NB4 (cell line): ENCODE measurements around the gene C2orf15.

Experiments used
- MYC ChIP-seq: IDR thresholded peaks from 2 replicates; pipeline ENCODE4 v1.6.1; 2011; ENCODE audit warnings: low read depth, low read length
- POLR2A ChIP-seq: IDR thresholded peaks from 2 replicates; pipeline ENCODE4 v1.6.1; 2011; ENCODE audit warnings: mild to moderate bottlenecking; ENCODE audit not compliant: insufficient read length; ENCODE audit errors: extremely low read depth
- TF ChIP-seq, protein P1 (sequence below): IDR thresholded peaks from one replicate; pipeline ENCODE4 v1.5.1; 2012; ENCODE audit warnings: low read depth, low read length

DNA sequence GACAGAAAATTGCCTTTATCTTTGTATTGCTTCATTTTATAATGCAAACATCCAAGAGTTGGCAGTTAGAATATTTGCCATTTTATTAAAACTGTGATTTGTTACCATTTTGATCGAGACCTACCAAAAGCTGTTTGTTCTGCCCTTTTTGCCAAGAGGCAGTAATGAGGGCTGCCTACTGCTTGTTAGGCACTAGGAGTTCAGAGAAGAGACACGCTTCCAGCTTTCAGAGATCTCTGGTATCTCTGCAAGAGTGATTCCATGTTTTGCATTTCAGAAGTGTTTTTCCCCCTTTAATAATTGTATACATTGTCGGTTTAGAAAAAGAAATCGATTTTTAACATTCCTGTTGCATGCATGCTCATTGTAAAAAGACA lies 40.1 kb downstream of the C2orf15 start:
- TF ChIP-seq POLR2A (no peak), MYC (no peak)
- TF ChIP-seq, protein P1, sequence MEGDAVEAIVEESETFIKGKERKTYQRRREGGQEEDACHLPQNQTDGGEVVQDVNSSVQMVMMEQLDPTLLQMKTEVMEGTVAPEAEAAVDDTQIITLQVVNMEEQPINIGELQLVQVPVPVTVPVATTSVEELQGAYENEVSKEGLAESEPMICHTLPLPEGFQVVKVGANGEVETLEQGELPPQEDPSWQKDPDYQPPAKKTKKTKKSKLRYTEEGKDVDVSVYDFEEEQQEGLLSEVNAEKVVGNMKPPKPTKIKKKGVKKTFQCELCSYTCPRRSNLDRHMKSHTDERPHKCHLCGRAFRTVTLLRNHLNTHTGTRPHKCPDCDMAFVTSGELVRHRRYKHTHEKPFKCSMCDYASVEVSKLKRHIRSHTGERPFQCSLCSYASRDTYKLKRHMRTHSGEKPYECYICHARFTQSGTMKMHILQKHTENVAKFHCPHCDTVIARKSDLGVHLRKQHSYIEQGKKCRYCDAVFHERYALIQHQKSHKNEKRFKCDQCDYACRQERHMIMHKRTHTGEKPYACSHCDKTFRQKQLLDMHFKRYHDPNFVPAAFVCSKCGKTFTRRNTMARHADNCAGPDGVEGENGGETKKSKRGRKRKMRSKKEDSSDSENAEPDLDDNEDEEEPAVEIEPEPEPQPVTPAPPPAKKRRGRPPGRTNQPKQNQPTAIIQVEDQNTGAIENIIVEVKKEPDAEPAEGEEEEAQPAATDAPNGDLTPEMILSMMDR = no peak
